Measurements from ENCODE around the gene ECI1.

- TF ChIP-seq EZH2 (IDR thresholded peaks at IDR 0.05; ENCODE audit: low read length, unreplicated experiment) (no peak), CTCF (conservative IDR thresholded peaks at IDR 0.05; ENCODE audit: low read depth, low read length) (no peak), EZH2phosphoT487 (IDR thresholded peaks at IDR 0.05; ENCODE audit: borderline replicate concordance, low read length) (no peak)
Measured at GRCh38 chr16:2196981-2197511, 54.3 kb downstream of the ECI1 start.
